GM18870 (cell line): ENCODE results near the gene ONECUT3.
"Not testable (repeated sequence)": the region's sequence is repeated elsewhere in the genome, so short reads cannot be mapped to it uniquely, and the experiment has no call there.

Source experiments
- ATAC-seq: cut with Tn5 transposase; IDR thresholded peaks from one replicate; pipeline ENCODE4 v1.9.1; 2021; ENCODE audit warnings: moderate library complexity; ENCODE audit not compliant: unreplicated experiment

Gene ONECUT3

GRCh38 chr19:1752757-1753728 lies at the start of gene ONECUT3:
ONECUT3 (plus strand) TSS chr19:1753506; CDS start chr19:1753663, 157 bp downstream.
- no peak for ATAC-seq

- no peak for ATAC-seq
Measured at GRCh38 chr19:1704339-1704738, 49.0 kb upstream of the ONECUT3 start.

GRCh38 chr19:1705367-1705766 lies 47.9 kb upstream of the ONECUT3 start:
- ATAC-seq: no peak

GRCh38 chr19:1706646-1707045 lies 46.7 kb upstream of the ONECUT3 start:
- ATAC-seq: not testable (repeated sequence)

GRCh38 chr19:1707240-1707639 lies 46.1 kb upstream of the ONECUT3 start:
- ATAC-seq: no peak

GRCh38 chr19:1713170-1713569 lies 40.1 kb upstream of the ONECUT3 start:
- no peak for ATAC-seq

- ATAC-seq: no peak
Measured at GRCh38 chr19:1715540-1715939, 37.8 kb upstream of the ONECUT3 start.

GRCh38 chr19:1717200-1717969 lies 35.9 kb upstream of the ONECUT3 start:
- ATAC-seq: no peak

GRCh38 chr19:1717970-1718264 lies 35.4 kb upstream of the ONECUT3 start:
- no peak for ATAC-seq

GRCh38 chr19:1718420-1719291 lies 34.6 kb upstream of the ONECUT3 start:
- ATAC-seq: no peak

- ATAC-seq: no peak
Measured at GRCh38 chr19:1719519-1719918, 33.8 kb upstream of the ONECUT3 start.

GRCh38 chr19:1720237-1720636 lies 33.1 kb upstream of the ONECUT3 start:
- ATAC-seq: no peak

- no peak for ATAC-seq
Measured at GRCh38 chr19:1725100-1726064, 27.9 kb upstream of the ONECUT3 start.

- ATAC-seq: no peak
Measured at GRCh38 chr19:1728816-1729567, 24.3 kb upstream of the ONECUT3 start.

GRCh38 chr19:1729568-1729925 lies 23.8 kb upstream of the ONECUT3 start:
- ATAC-seq: no peak

- ATAC-seq: no peak
Measured at GRCh38 chr19:1730157-1730556, 23.1 kb upstream of the ONECUT3 start.

- ATAC-seq: no peak
Measured at GRCh38 chr19:1734321-1734966, 18.9 kb upstream of the ONECUT3 start.

- no peak for ATAC-seq
Measured at GRCh38 chr19:1736280-1736679, 17.0 kb upstream of the ONECUT3 start.

GRCh38 chr19:1736927-1737326 lies 16.4 kb upstream of the ONECUT3 start:
- ATAC-seq: no peak
